DOHH2 (cell line): ENCODE measurements around the gene TMEM255B.

Source experiments
- EZH2phosphoT487 ChIP-seq: fragments of 200-600 bp; sonication (generic); IDR thresholded peaks from 2 replicates; pipeline ENCODE4 v1.6.1; 2017; ENCODE audit warnings: borderline replicate concordance, mild to moderate bottlenecking, antibody characterized with exemption, low read length, moderate library complexity, mixed read lengths
- TF ChIP-seq, protein P1 (sequence below): fragments of 200-600 bp; sonication (generic); IDR thresholded peaks from one replicate; pipeline ENCODE4 v1.5.1; 2014; ENCODE audit warnings: antibody characterized with exemption, mild to moderate bottlenecking, low read depth, low read length; ENCODE audit not compliant: poor library complexity, severe bottlenecking

DNA sequence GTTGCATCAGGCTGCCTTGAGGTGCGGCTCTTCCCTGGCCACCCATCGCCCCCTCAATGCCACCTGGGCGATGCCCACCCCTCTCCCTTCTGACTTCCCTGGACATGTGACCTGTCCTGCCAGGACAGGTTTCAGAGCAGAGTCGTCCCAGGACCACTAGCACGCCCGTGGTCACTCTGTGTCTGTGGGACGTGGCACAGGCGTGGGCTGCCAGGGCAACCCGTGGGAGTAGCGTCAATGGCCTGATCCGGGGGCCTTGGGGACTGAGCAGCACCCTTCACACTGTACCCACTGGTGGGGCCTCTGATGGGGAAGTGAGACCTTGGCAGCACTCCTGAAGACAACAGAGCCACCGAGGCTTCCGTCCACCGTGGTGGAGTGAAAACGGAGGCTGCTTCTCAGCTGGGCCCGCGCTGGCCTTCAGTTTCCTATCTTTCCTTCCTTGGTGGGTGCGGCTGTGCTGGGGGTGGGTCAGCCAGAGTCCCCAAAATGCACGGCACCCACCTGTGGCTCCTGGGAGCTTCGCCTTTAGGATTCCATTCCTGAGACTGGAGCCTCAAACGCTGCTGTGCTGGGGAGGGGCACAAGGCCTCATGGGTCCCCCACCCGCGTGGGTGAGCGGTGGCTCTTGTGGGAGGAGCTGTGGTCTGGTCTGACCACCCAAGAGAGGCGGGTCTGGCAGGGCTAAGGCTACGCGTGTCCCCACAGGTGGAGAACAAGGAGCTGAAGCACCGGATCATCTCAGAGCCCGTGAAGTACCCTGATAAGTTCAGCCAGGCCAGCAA is 26.7 kb upstream of the TMEM255B start:
- TF ChIP-seq, protein P1, sequence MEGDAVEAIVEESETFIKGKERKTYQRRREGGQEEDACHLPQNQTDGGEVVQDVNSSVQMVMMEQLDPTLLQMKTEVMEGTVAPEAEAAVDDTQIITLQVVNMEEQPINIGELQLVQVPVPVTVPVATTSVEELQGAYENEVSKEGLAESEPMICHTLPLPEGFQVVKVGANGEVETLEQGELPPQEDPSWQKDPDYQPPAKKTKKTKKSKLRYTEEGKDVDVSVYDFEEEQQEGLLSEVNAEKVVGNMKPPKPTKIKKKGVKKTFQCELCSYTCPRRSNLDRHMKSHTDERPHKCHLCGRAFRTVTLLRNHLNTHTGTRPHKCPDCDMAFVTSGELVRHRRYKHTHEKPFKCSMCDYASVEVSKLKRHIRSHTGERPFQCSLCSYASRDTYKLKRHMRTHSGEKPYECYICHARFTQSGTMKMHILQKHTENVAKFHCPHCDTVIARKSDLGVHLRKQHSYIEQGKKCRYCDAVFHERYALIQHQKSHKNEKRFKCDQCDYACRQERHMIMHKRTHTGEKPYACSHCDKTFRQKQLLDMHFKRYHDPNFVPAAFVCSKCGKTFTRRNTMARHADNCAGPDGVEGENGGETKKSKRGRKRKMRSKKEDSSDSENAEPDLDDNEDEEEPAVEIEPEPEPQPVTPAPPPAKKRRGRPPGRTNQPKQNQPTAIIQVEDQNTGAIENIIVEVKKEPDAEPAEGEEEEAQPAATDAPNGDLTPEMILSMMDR, result no peak
- no peak for TF ChIP-seq EZH2phosphoT487
